MCF 10A (cell line): ENCODE measurements around the gene CLCN6. TPM values are rescaled to one million over a fixed set of nuclear protein-coding genes. Genes with fewer than 3 reads are reported as not detected.

ENCODE experiments used
- BruUV-seq: library from RNA; stranded (reverse); fragments of 400-500 nt; replicated peaks from 2 replicates; lab custom pipeline; 2021; lab: Mats Ljungman, UMichigan
- CTCF ChIA-PET: fragments of 300-600 bp; sonication (Branson Sonifier 250); formaldehyde crosslinking; extraction: SDS; loops from one replicate; lab custom pipeline; 2021; ENCODE audit warnings: antibody characterized with exemption, inconsistent platforms; lab: Yijun Ruan, JAX
- POLR2A ChIA-PET: fragments of 300-600, 350-650 bp; sonication (Branson Sonifier 250); formaldehyde crosslinking; extraction: SDS; loops from one replicate; lab custom pipeline; 2020; ENCODE audit warnings: antibody characterized with exemption, inconsistent platforms; lab: Yijun Ruan, JAX
- DNase-seq: peaks from one replicate; pipeline ENCODE4 v3.0.0-alpha.2; 2018; ENCODE audit not compliant: unreplicated experiment
- H3K27ac Mint-ChIP-seq: one replicate; pipeline ENCODE4 v1.8.0; 2022; ENCODE audit warnings: mild to moderate bottlenecking, low read depth, mixed read lengths; ENCODE audit not compliant: unreplicated experiment
- H3K27me3 Mint-ChIP-seq: one replicate; pipeline ENCODE4 v1.8.0; 2022; ENCODE audit warnings: mixed read lengths; ENCODE audit not compliant: insufficient read depth, unreplicated experiment
- H3K36me3 Mint-ChIP-seq: one replicate; pipeline ENCODE4 v1.8.0; 2022; ENCODE audit warnings: mild to moderate bottlenecking, moderate library complexity, mixed read lengths; ENCODE audit not compliant: insufficient read depth, unreplicated experiment
- H3K4me1 Mint-ChIP-seq: one replicate; pipeline ENCODE4 v1.8.0; 2022; ENCODE audit warnings: mixed read lengths; ENCODE audit not compliant: insufficient read depth, unreplicated experiment
- H3K4me3 Mint-ChIP-seq: one replicate; pipeline ENCODE4 v1.8.0; 2022; ENCODE audit warnings: mild to moderate bottlenecking, moderate library complexity, mixed read lengths; ENCODE audit not compliant: unreplicated experiment
- H3K9me3 Mint-ChIP-seq: one replicate; pipeline ENCODE4 v1.8.0; 2022; ENCODE audit warnings: mixed read lengths; ENCODE audit not compliant: unreplicated experiment
- CTCF ChIP-seq: fragments of 200-600 bp; IDR thresholded peaks from one replicate; pipeline ENCODE4 v1.8.0; 2022; ENCODE audit warnings: antibody characterized with exemption, mild to moderate bottlenecking; ENCODE audit not compliant: unreplicated experiment
- intact Hi-C: fragments of 100-400 bp; cut with micrococcal nuclease; formaldehyde crosslinking; loops from 2 replicates; pipeline ENCODE4 v1.14.1; 2022
- total RNA-seq: library from RNA; stranded (reverse); gene quantifications from 2 replicates; pipeline ENCODE4 v1.2.3, GENCODE V29; 2022

CLCN6 gene
- total RNA-seq, 1 experiment from 2014 or later: 12.3 TPM

- H3K4me3 Mint-ChIP-seq: no peak overlapping the region
- POLR2A ChIA-PET: no interaction called here
Measured at GRCh38 chr1:11875094-11875493, 69.1 kb downstream of the CLCN6 start.

GRCh38 chr1:11877074-11877473, 71.1 kb downstream of the CLCN6 start:
- POLR2A ChIA-PET: interaction anchor here (1.2 kb wide), 1 partner anchor 31 kb away, joined by 5 read pairs; no protein-coding TSS in a partner anchor
- H3K27me3 Mint-ChIP-seq: peaks cover 70% of the 10 kb centered on the region
- CTCF ChIA-PET: interaction anchor here (0.7 kb wide), 1 partner anchor 155 kb away, joined by 3 read pairs; no protein-coding TSS in a partner anchor

More at GRCh38 chr1:11875094-11875493, 69.1 kb downstream of the CLCN6 start:
- intact Hi-C loops: no loop called here
- Mint-ChIP-seq H3K27ac (no peak overlapping the region), H3K27me3 (peaks cover 79% of the 10 kb centered on the region), H3K36me3 (peaks cover 7% of the 10 kb centered on the region), H3K9me3 (no peaks in the 10 kb centered on the region), H3K4me1 (no peaks in the 10 kb centered on the region)
- DNase-seq: no peak
- CTCF ChIA-PET: no interaction called here
- no peak for TF ChIP-seq CTCF
- BruUV-seq: no TSS peak

GRCh38 chr1:11878081-11878890, 72.3 kb downstream of the CLCN6 start:
- no peaks in the 10 kb centered on the region for H3K9me3 Mint-ChIP-seq
- POLR2A ChIA-PET: interaction anchor here (0.7 to 1.2 kb wide), 2 partner anchors 30 to 262 kb away, joined by 3 to 5 read pairs; no protein-coding TSS in a partner anchor
- TF ChIP-seq CTCF: no peak
- no peak overlapping the region for H3K27ac Mint-ChIP-seq
- DNase-seq: no peak
- no peaks in the 10 kb centered on the region for H3K4me1 Mint-ChIP-seq
- no peaks in the 10 kb centered on the region for H3K36me3 Mint-ChIP-seq
- no peak overlapping the region for H3K4me3 Mint-ChIP-seq
- BruUV-seq: no TSS peak
- H3K27me3 Mint-ChIP-seq: peaks cover 59% of the 10 kb centered on the region
- intact Hi-C loops: no loop called here
- CTCF ChIA-PET: interaction anchor here (0.5 to 1.0 kb wide), 3 partner anchors 14 to 21 kb away, joined by 3 to 5 read pairs (median 3); no protein-coding TSS in a partner anchor

More at GRCh38 chr1:11877074-11877473, 71.1 kb downstream of the CLCN6 start:
- intact Hi-C loops: no loop called here
- DNase-seq: no peak
- no peak for TF ChIP-seq CTCF
- Mint-ChIP-seq H3K9me3 (no peaks in the 10 kb centered on the region), H3K4me1 (no peaks in the 10 kb centered on the region), H3K36me3 (no peaks in the 10 kb centered on the region), H3K27ac (no peak overlapping the region), H3K4me3 (no peak overlapping the region)
- no TSS peak for BruUV-seq

GRCh38 chr1:11878891-11879190, 72.8 kb downstream of the CLCN6 start:
- peaks cover 54% of the 10 kb centered on the region for H3K27me3 Mint-ChIP-seq
- H3K36me3 Mint-ChIP-seq: no peaks in the 10 kb centered on the region
- no TSS peak for BruUV-seq
- POLR2A ChIA-PET: interaction anchor here (0.7 kb wide), 1 partner anchor 263 kb away, joined by 3 read pairs; no protein-coding TSS in a partner anchor
- DNase-seq: no peak
- no peaks in the 10 kb centered on the region for H3K4me1 Mint-ChIP-seq
- no peaks in the 10 kb centered on the region for H3K9me3 Mint-ChIP-seq
- intact Hi-C loops: no loop called here
- TF ChIP-seq CTCF: no peak
- CTCF ChIA-PET: interaction anchor here (0.5 to 1.0 kb wide), 2 partner anchors 16 to 21 kb away, joined by 3 to 5 read pairs; no protein-coding TSS in a partner anchor
- no peak overlapping the region for H3K27ac Mint-ChIP-seq
- H3K4me3 Mint-ChIP-seq: no peak overlapping the region
